ENCODE measurements around the gene HVCN1.
"Not testable (repeated sequence)": the region's sequence is repeated elsewhere in the genome, so short reads cannot be mapped to it uniquely, and the experiment has no call there.

The HVCN1 gene

GRCh38 chr12:110688446-110689280 is at the start of gene HVCN1:
Gene HVCN1 (minus strand): TSS chr12:110689115. CDS start chr12:110683245, 5,870 bp downstream.
- no peak for DNase-seq (ENCODE audit: low spot score)

GRCh38 chr12:110737532-110737931 is 48.6 kb upstream of the HVCN1 start:
- DNase-seq (ENCODE audit: low spot score), result no peak

GRCh38 chr12:110737016-110737415 is 48.1 kb upstream of the HVCN1 start:
- DNase-seq (ENCODE audit: low spot score), result not testable (repeated sequence)

- no peak for DNase-seq (ENCODE audit: low spot score)
These were observed 45.0 kb upstream of the HVCN1 start for GRCh38 chr12:110733900-110734299.

GRCh38 chr12:110733089-110733715 is 44.3 kb upstream of the HVCN1 start:
- DNase-seq (ENCODE audit: low spot score), result no peak

- DNase-seq (ENCODE audit: low spot score), result no peak
These were observed 43.7 kb upstream of the HVCN1 start for GRCh38 chr12:110732572-110732971.

- DNase-seq (ENCODE audit: low spot score), result no peak
These were observed 42.6 kb upstream of the HVCN1 start for GRCh38 chr12:110731479-110731878.

- no peak for DNase-seq (ENCODE audit: low spot score)
These were observed 39.7 kb upstream of the HVCN1 start for GRCh38 chr12:110728628-110729027.

GRCh38 chr12:110726708-110727369 is 37.9 kb upstream of the HVCN1 start:
- DNase-seq (ENCODE audit: low spot score), result no peak

- DNase-seq (ENCODE audit: low spot score), result no peak
These were observed 37.1 kb upstream of the HVCN1 start for GRCh38 chr12:110726028-110726427.

- DNase-seq (ENCODE audit: low spot score), result no peak
These were observed 36.4 kb upstream of the HVCN1 start for GRCh38 chr12:110725267-110725666.

GRCh38 chr12:110722892-110723291 is 34.0 kb upstream of the HVCN1 start:
- DNase-seq (ENCODE audit: low spot score), result not testable (repeated sequence)

- no peak for DNase-seq (ENCODE audit: low spot score)
These were observed 32.7 kb upstream of the HVCN1 start for GRCh38 chr12:110721570-110721969.

- no peak for DNase-seq (ENCODE audit: low spot score)
These were observed 31.6 kb upstream of the HVCN1 start for GRCh38 chr12:110720516-110720915.

- no peak for DNase-seq (ENCODE audit: low spot score)
These were observed 29.4 kb upstream of the HVCN1 start for GRCh38 chr12:110718222-110718908.

GRCh38 chr12:110717037-110717436 is 28.1 kb upstream of the HVCN1 start:
- DNase-seq (ENCODE audit: low spot score), result no peak

- DNase-seq (ENCODE audit: low spot score), result no peak
These were observed 20.0 kb upstream of the HVCN1 start for GRCh38 chr12:110708917-110709316.

GRCh38 chr12:110705309-110705708 is 16.4 kb upstream of the HVCN1 start:
- DNase-seq (ENCODE audit: low spot score), result no peak

- DNase-seq (ENCODE audit: low spot score), result no peak
These were observed 15.8 kb upstream of the HVCN1 start for GRCh38 chr12:110704750-110705149.

- no peak for DNase-seq (ENCODE audit: low spot score)
These were observed 15.3 kb upstream of the HVCN1 start for GRCh38 chr12:110704231-110704630.

- no peak for DNase-seq (ENCODE audit: low spot score)
These were observed 13.2 kb upstream of the HVCN1 start for GRCh38 chr12:110702081-110702480.
